ENCODE data around the gene EXOSC3.

Gene EXOSC3

DNA sequence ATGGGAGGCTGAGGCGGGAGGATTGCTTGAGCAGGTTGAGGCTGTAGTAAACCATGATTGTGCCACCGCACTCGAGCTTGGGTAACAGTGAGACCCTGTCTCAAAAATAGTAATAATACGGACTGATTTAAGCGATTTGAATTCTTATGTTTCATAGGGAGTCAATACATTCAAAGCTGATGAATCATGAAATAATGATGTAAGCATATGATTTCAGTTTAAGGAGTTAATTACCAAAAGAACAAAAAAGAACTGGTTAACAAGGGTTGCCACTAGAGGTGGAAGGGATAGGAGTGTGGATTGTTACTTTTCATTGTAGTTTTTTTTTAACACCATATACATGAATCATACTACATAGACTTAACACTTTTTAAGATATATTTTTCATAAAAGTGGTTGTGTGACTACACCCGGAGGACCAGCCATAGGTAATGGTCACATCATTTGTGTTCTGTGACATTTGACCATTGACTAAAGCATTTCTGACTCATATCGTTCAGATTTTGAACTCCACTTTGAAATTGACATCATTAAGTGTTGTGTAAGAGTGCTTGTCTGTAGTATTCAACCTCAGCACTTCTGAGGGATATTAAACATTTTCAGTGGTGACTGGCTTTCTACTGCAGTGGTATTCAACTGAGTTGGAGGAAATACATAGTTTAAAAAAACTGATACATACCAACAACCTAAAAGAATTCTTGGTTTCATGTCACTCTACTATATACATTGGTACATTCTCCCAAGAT lies 24.3 kb downstream of the EXOSC3 start:
- no peak for TF ChIP-seq ZNF398 (tag by site-specific recombination; IDR thresholded peaks at IDR 0.05)
- no peak for TF ChIP-seq ZFHX2 (tag by site-specific recombination; conservative IDR thresholded peaks at IDR 0.05)
- ChIA-PET POLR2A (interaction anchor here (0.6 kb wide), 1 partner anchor 10 kb away, joined by 4 read pairs; no protein-coding TSS in a partner anchor), CTCF (no interaction called here)
- Histone ChIP-seq H3K4me1 (ENCODE audit: control insufficient read depth, insufficient read depth, low read length) (no peaks in the 10 kb centered on the region), H3K36me3 (ENCODE audit: control insufficient read depth in 2 of 2, insufficient read depth in 1 of 2, low read length in 2 of 2) (peaks cover 0 to 13% of the 10 kb centered on the region in 2 experiments; a peak in 2 of 3 replicates), H3K27ac (ENCODE audit: extremely low read depth, low read depth, low read length) (no peak overlapping the region), H3K4me3 (ENCODE audit: low read depth, low read length) (no peak overlapping the region), H3K9me3 (ENCODE audit: control insufficient read depth, insufficient read depth, low read depth, low read length) (no peaks in the 10 kb centered on the region)

DNA sequence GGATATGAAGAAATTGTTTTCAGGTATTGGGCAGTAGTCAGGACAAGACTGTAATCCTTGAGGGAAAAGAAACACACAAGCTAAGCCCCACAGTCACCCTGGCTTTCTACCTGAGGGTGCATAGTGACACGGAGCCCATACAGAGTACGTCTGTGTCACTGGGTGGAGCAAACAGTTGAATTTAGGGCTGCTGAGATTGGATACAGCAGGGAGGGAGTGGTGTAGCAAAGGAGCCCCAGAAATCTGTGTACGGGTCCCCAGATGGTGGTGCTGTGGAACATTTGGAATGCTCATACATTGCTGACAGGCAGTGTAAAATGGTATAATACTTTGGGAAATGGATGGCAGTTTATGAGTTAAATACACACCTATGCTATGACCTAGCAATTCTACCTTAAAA lies 26.1 kb downstream of the EXOSC3 start:
- TF ChIP-seq ZNF596 (tag by site-specific recombination; IDR thresholded peaks at IDR 0.05) (no peak), ZNF530 (tag by site-specific recombination; IDR thresholded peaks at IDR 0.05; ENCODE audit: low read depth) (no peak), ZNF350 (tag by site-specific recombination; IDR thresholded peaks at IDR 0.05) (no peak), TCF7L2 (IDR thresholded peaks at IDR 0.05; ENCODE audit: borderline replicate concordance, low read depth, low read length) (no peak), SCRT1 (tag by site-specific recombination; IDR thresholded peaks at IDR 0.05; ENCODE audit: borderline replicate concordance) (no peak), ZBTB44 (tag by site-specific recombination; IDR thresholded peaks at IDR 0.05) (no peak), KLF17 (tag by site-specific recombination; IDR thresholded peaks at IDR 0.05) (no peak), ZNF610 (tag by site-specific recombination; IDR thresholded peaks at IDR 0.05; ENCODE audit: borderline replicate concordance) (no peak)
- CTCF ChIA-PET: interaction anchor here (1.0 kb wide), 1 partner anchor 11 kb away, joined by 3 read pairs; no protein-coding TSS in a partner anchor
- Histone ChIP-seq H3K9me3 (ENCODE audit: control insufficient read depth, insufficient read depth, low read depth, low read length) (no peaks in the 10 kb centered on the region), H3K36me3 (ENCODE audit: control insufficient read depth in 2 of 2, insufficient read depth in 1 of 2, low read length in 2 of 2) (peaks cover 0 to 7% of the 10 kb centered on the region in 2 experiments; a peak in 2 of 3 replicates), H3K27ac (ENCODE audit: extremely low read depth, low read depth, low read length) (no peak overlapping the region), H3K4me3 (ENCODE audit: low read depth, low read length) (no peak overlapping the region), H3K4me1 (ENCODE audit: control insufficient read depth, insufficient read depth, low read length) (no peaks in the 10 kb centered on the region)
- POLR2A ChIA-PET: no interaction called here

DNA sequence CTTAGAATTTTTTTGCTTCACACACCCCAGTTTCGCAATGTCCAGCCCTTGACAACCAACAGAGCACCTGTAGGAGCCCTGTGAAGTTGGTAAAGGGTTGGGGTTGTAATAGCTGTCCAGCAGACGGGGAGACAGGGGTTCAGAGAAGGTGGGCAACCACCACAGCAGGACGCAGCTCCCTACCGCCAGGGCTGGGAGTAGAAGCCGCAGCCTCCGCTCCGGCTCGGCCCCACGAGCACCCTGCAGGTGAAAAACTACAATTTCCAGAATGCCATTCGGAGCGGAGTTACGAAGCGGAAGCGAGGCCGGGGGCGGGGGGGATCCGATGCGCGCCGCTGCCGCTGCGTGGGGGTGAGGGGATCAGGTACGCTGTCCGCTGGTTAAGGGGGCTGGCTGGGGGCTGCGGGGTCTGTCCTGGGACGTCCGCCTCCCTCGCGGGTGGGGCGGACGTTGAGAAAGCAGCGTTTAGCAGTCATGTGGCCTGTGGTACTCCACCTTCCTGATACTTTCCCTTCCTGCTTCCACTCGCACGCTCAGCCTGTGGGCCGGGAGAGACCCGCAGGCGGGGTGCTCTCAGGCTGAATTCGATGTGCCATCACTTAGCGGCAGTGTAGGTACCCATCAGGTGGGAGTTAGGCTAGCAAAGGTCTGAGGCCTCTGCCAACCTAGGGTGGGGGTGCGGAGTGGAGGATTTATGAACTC lies 31.2 kb downstream of the EXOSC3 start, which contains the start of gene TRMT10B:
Gene TRMT10B (plus strand): TSS at position 317 of the 702 bp plus-strand sequence. CDS start 8,127 bp downstream, outside the sequence.
- POLR2A ChIA-PET: interaction anchor here (0.6 to 1.0 kb wide), 3 partner anchors 10 to 196 kb away, joined by 3 read pairs; partner anchors contain the start of gene EXOSC3
- TF ChIP-seq, protein P1, sequence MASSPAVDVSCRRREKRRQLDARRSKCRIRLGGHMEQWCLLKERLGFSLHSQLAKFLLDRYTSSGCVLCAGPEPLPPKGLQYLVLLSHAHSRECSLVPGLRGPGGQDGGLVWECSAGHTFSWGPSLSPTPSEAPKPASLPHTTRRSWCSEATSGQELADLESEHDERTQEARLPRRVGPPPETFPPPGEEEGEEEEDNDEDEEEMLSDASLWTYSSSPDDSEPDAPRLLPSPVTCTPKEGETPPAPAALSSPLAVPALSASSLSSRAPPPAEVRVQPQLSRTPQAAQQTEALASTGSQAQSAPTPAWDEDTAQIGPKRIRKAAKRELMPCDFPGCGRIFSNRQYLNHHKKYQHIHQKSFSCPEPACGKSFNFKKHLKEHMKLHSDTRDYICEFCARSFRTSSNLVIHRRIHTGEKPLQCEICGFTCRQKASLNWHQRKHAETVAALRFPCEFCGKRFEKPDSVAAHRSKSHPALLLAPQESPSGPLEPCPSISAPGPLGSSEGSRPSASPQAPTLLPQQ (tag by site-specific recombination; IDR thresholded peaks at IDR 0.05): no peak
- TF ChIP-seq ZNF423 (tag by site-specific recombination; IDR thresholded peaks at IDR 0.05) (no peak), ZNF449 (tag by site-specific recombination; IDR thresholded peaks at IDR 0.05) (no peak), ZNF2 (tag by site-specific recombination; IDR thresholded peaks at IDR 0.05) (no peak), ZNF324 (tag by site-specific recombination; IDR thresholded peaks at IDR 0.05) (no peak), IKZF3 (tag by site-specific recombination; IDR thresholded peaks at IDR 0.05) (no peak), YY2 (tag by site-specific recombination; IDR thresholded peaks at IDR 0.05) (no peak), MEIS1 (CRISPR knock-in tag; IDR thresholded peaks at IDR 0.05; ENCODE audit: borderline replicate concordance) (no peak), ZBTB7A (tag by site-specific recombination; IDR thresholded peaks at IDR 0.05; ENCODE audit: low read depth) (no peak)
- TF ChIP-seq, protein P2, sequence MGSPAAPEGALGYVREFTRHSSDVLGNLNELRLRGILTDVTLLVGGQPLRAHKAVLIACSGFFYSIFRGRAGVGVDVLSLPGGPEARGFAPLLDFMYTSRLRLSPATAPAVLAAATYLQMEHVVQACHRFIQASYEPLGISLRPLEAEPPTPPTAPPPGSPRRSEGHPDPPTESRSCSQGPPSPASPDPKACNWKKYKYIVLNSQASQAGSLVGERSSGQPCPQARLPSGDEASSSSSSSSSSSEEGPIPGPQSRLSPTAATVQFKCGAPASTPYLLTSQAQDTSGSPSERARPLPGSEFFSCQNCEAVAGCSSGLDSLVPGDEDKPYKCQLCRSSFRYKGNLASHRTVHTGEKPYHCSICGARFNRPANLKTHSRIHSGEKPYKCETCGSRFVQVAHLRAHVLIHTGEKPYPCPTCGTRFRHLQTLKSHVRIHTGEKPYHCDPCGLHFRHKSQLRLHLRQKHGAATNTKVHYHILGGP (tag by site-specific recombination; IDR thresholded peaks at IDR 0.05): no peak

More for the DNA sequence above, 31.2 kb downstream of the EXOSC3 start, which contains the start of gene TRMT10B:
- Histone ChIP-seq H3K36me3 (ENCODE audit: control insufficient read depth in 2 of 2, insufficient read depth in 1 of 2, low read length in 2 of 2) (peaks cover 0 to 3% of the 10 kb centered on the region in 2 experiments; a peak in 1 of 3 replicates), H3K4me3 (ENCODE audit: low read depth, low read length) (peak within 1 kb of the TSS; percentile 79), H3K9me3 (ENCODE audit: control insufficient read depth, insufficient read depth, low read depth, low read length) (no peaks in the 10 kb centered on the region), H3K27ac (ENCODE audit: extremely low read depth, low read depth, low read length) (peak within 1 kb of the TSS; percentile 26; the same call in 1 of the 2 replicates), H3K4me1 (ENCODE audit: control insufficient read depth, insufficient read depth, low read length) (no peaks in the 10 kb centered on the region)
- CTCF ChIA-PET: interaction anchor here (0.7 kb wide), 1 partner anchor 20 kb away, joined by 3 read pairs; no protein-coding TSS in a partner anchor

Data from HEK293 (cell line).